A375 (cell line): ENCODE data around the gene KLC1. TPM values are rescaled to one million over a fixed set of nuclear protein-coding genes. Genes with fewer than 3 reads are reported as not detected.

Source experiments
- small RNA-seq: library from RNA; depleted of rRNA; stranded (forward); fragments of <200 nt; gene quantifications from one replicate; pipeline ENCODE3, GENCODE V24; 2014
- total RNA-seq: library from RNA; depleted of rRNA; stranded (reverse); fragments of >200 nt; shearing (Covaris generic); gene quantifications from 2 replicates; pipeline ENCODE4 v1.2.3, GENCODE V29; 2014; rRNA removed

KLC1 gene
- total RNA-seq = 189 and 272 TPM in 2 replicates

GRCh38 chr14:103628684-103629502 lies at the start of gene KLC1:
Gene KLC1 (plus strand): TSS chr14:103629211. CDS start chr14:103654565, 25,354 bp downstream.

GRCh38 chr14:103715052-103716000 lies 86.3 kb downstream of the KLC1 start, which contains the start of the genes XRCC3 and ZFYVE21:
Gene XRCC3 (minus strand): TSS chr14:103715451. CDS start chr14:103711087, 4,364 bp downstream.
Gene ZFYVE21 (plus strand): TSS chr14:103715810. CDS start chr14:103715842, 32 bp downstream.

Small RNAs within 50 kb of the gene (small RNA-seq; reads per million reads assigned to genes)
- gene RF00019 = not detected

Other genes with a start within 250 kb of the KLC1 start
- 74.3 and 75.0 TPM in 2 replicates for gene MARK3, start 243.8 kb upstream of the KLC1 start, total RNA-seq
- 161 and 215 TPM in 2 replicates for gene CKB, start 106.4 kb upstream of the KLC1 start, total RNA-seq
- gene TRMT61A, start 100.0 kb upstream of the KLC1 start, total RNA-seq = 24.2 and 29.2 TPM in 2 replicates
- 11.4 and 13.9 TPM in 2 replicates for gene BAG5, start 66.6 kb upstream of the KLC1 start, total RNA-seq
- 14.6 and 20.0 TPM in 2 replicates for gene COA8, start 66.3 kb upstream of the KLC1 start, total RNA-seq
- gene XRCC3, start 86.2 kb downstream of the KLC1 start, total RNA-seq = 40.6 and 43.3 TPM in 2 replicates
- gene ZFYVE21, start 86.6 kb downstream of the KLC1 start, total RNA-seq = 13.8 and 15.4 TPM in 2 replicates
- gene PPP1R13B, start 218.4 kb downstream of the KLC1 start, total RNA-seq = 6.1 and 7.7 TPM in 2 replicates